HepG2 (cell line): ENCODE measurements around the gene E2F1. TPM values are rescaled to one million over a fixed set of nuclear protein-coding genes. Genes with fewer than 3 reads are reported as not detected.
A peak's percentile ranks its signal among the peaks of the same experiment; 100 is the strongest.

Experiments
- ARID5B ChIP-seq: IDR thresholded peaks from 2 replicates; pipeline ENCODE4 v1.4.0; 2020; ENCODE audit warnings: mild to moderate bottlenecking, missing genetic modification reagents
- E2F2 ChIP-seq: sonication (generic); formaldehyde crosslinking; IDR thresholded peaks from 2 replicates; pipeline ENCODE4 v1.4.0; 2020; ENCODE audit warnings: missing genetic modification reagents, borderline replicate concordance
- FLYWCH1 ChIP-seq: sonication (generic); formaldehyde crosslinking; IDR thresholded peaks from 2 replicates; pipeline ENCODE4 v1.8.1; 2023; ENCODE audit warnings: mild to moderate bottlenecking, missing genetic modification reagents
- HINFP ChIP-seq: sonication (generic); formaldehyde crosslinking; IDR thresholded peaks from 2 replicates; pipeline ENCODE4 v1.4.0; 2020; ENCODE audit warnings: low read depth, mild to moderate bottlenecking, missing genetic modification reagents
- LCORL ChIP-seq, 2 experiments: fragments of 450-650 bp in 1 of 2; sonication (generic) in 1 of 2; formaldehyde crosslinking in 1 of 2; IDR thresholded peaks; 2 replicates each; pipeline versions ENCODE4 v1.5.0 to v1.6.1; 2017 to 2020; ENCODE audit warnings: antibody characterized with exemption in 1 of 2, missing genetic modification reagents in 1 of 2
- NFYB ChIP-seq: sonication (generic); formaldehyde crosslinking; IDR thresholded peaks from 2 replicates; pipeline ENCODE4 v1.4.0; 2020; ENCODE audit warnings: missing genetic modification reagents
- PHF21A ChIP-seq: sonication (generic); formaldehyde crosslinking; IDR thresholded peaks from 2 replicates; pipeline ENCODE4 v1.5.0; 2020; ENCODE audit warnings: mild to moderate bottlenecking, missing genetic modification reagents
- POGZ ChIP-seq: sonication (generic); formaldehyde crosslinking; IDR thresholded peaks from 2 replicates; pipeline ENCODE4 v1.4.0; 2020; ENCODE audit warnings: mild to moderate bottlenecking, missing genetic modification reagents
- TBX2 ChIP-seq: sonication (generic); formaldehyde crosslinking; IDR thresholded peaks from 2 replicates; pipeline ENCODE4 v1.5.0; 2020; ENCODE audit warnings: missing genetic modification reagents, mild to moderate bottlenecking, borderline replicate concordance
- TEAD2 ChIP-seq: sonication (generic); formaldehyde crosslinking; IDR thresholded peaks from 2 replicates; pipeline ENCODE4 v1.9.0; 2021; ENCODE audit warnings: missing genetic modification reagents
- ZNF160 ChIP-seq: sonication (generic); formaldehyde crosslinking; IDR thresholded peaks from 2 replicates; pipeline ENCODE4 v1.8.0; 2022; ENCODE audit warnings: mild to moderate bottlenecking, inconsistent platforms, missing genetic modification reagents
- ZNF326 ChIP-seq: sonication (generic); formaldehyde crosslinking; IDR thresholded peaks from 2 replicates; pipeline ENCODE4 v1.4.0; 2020; ENCODE audit warnings: missing genetic modification reagents, borderline replicate concordance
- ZNF530 ChIP-seq: sonication (generic); formaldehyde crosslinking; IDR thresholded peaks from 2 replicates; pipeline ENCODE4 v1.5.0; 2020; ENCODE audit warnings: low read depth, mild to moderate bottlenecking, missing genetic modification reagents
- ZNF660 ChIP-seq: sonication (generic); formaldehyde crosslinking; IDR thresholded peaks from 2 replicates; pipeline ENCODE4 v1.5.1; 2020; ENCODE audit warnings: mild to moderate bottlenecking, low read depth, missing genetic modification reagents, borderline replicate concordance
- ZNF781 ChIP-seq: sonication (generic); formaldehyde crosslinking; IDR thresholded peaks from 2 replicates; pipeline ENCODE4 v1.5.1; 2020; ENCODE audit warnings: borderline replicate concordance, mild to moderate bottlenecking, missing genetic modification reagents; ENCODE audit errors: not compliant biosample characterization
- polyA plus RNA-seq, 8 experiments: library from polyadenylated mRNA; depleted of rRNA in 3 of 8; stranded (reverse) in 7 of 8; unstranded in 1 of 8; fragments of >200 nt; fragmentation: Illumina TruSeq in 4 of 8; extraction: Trizol in 4 of 8; gene quantifications; 2 replicates each; pipeline versions ENCODE4 v1.2.1 to v1.2.3, GENCODE V29; 2011 to 2016; ENCODE audit warnings: low read depth in 4 of 8, missing spikeins in 1 of 8, mixed read lengths in 1 of 8; ENCODE audit not compliant: insufficient read depth in 1 of 8
- total RNA-seq, 5 experiments: library from RNA; depleted of rRNA; stranded (reverse); fragments of >200 nt; fragmentation: Illumina TruSeq; extraction: Trizol; gene quantifications; 2 replicates each; pipeline ENCODE4 v1.2.3, GENCODE V29; 2016; ENCODE audit warnings: low read depth in 1 of 5
- TF ChIP-seq, protein P1 (sequence below): sonication (generic); formaldehyde crosslinking; IDR thresholded peaks from 2 replicates; pipeline ENCODE4 v1.4.0; 2020; ENCODE audit warnings: missing genetic modification reagents, borderline replicate concordance

Gene E2F1
- total and polyA plus RNA-seq, 2 of the 13 experiments (the other 11 are each of a cell fraction or from before 2014, with no cell fraction given): 25.5 to 39.4 TPM

GRCh38 chr20:33663161-33664084 is 22.8 kb downstream of the E2F1 start (continued):
- TF ChIP-seq HINFP (no peak), ZNF781 (CRISPR knock-in tag) (no peak), NFYB (CRISPR knock-in tag) (peak; percentile 58), TEAD2 (CRISPR knock-in tag) (no peak), ZNF326 (CRISPR knock-in tag) (peak; percentile 97; the same call in 1 of the 2 replicates), ZNF660 (CRISPR knock-in tag) (0 out of 2 replicates have a peak, but pooled peaks have one; percentile 76), TBX2 (CRISPR knock-in tag) (peak; percentile 94), ARID5B (CRISPR knock-in tag) (peak; percentile 59), PHF21A (CRISPR knock-in tag) (peak; percentile 89), LCORL (IDR thresholded peaks at IDR 0.05) (no peak), LCORL (CRISPR knock-in tag; IDR thresholded peaks at IDR 0.05) (peak; percentile 45; the same call in 1 of the 2 replicates), ZNF160 (CRISPR knock-in tag) (peak; percentile 23), FLYWCH1 (peak; percentile 91), POGZ (peak; percentile 71), ZNF530 (CRISPR knock-in tag) (peak; percentile 32; the same call in 1 of the 2 replicates), E2F2 (CRISPR knock-in tag) (no peak; the same call in 1 of the 2 replicates)
- TF ChIP-seq, protein P1, sequence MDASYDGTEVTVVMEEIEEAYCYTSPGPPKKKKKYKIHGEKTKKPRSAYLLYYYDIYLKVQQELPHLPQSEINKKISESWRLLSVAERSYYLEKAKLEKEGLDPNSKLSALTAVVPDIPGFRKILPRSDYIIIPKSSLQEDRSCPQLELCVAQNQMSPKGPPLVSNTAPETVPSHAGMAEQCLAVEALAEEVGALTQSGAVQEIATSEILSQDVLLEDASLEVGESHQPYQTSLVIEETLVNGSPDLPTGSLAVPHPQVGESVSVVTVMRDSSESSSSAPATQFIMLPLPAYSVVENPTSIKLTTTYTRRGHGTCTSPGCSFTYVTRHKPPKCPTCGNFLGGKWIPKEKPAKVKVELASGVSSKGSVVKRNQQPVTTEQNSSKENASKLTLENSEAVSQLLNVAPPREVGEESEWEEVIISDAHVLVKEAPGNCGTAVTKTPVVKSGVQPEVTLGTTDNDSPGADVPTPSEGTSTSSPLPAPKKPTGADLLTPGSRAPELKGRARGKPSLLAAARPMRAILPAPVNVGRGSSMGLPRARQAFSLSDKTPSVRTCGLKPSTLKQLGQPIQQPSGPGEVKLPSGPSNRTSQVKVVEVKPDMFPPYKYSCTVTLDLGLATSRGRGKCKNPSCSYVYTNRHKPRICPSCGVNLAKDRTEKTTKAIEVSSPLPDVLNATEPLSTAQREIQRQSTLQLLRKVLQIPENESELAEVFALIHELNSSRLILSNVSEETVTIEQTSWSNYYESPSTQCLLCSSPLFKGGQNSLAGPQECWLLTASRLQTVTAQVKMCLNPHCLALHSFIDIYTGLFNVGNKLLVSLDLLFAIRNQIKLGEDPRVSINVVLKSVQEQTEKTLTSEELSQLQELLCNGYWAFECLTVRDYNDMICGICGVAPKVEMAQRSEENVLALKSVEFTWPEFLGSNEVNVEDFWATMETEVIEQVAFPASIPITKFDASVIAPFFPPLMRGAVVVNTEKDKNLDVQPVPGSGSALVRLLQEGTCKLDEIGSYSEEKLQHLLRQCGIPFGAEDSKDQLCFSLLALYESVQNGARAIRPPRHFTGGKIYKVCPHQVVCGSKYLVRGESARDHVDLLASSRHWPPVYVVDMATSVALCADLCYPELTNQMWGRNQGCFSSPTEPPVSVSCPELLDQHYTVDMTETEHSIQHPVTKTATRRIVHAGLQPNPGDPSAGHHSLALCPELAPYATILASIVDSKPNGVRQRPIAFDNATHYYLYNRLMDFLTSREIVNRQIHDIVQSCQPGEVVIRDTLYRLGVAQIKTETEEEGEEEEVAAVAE (CRISPR knock-in tag): no peak; the same call in 1 of the 2 replicates
